Skin of body (tissue), 2 donors: ENCODE measurements around the gene CHD6. TPM values are rescaled to one million over a fixed set of nuclear protein-coding genes. Genes with fewer than 3 reads are reported as not detected.

Source experiments
- DNase-seq: peaks from one replicate; lab custom pipeline; 2025; lab: John Stamatoyannopoulos, UW
- total RNA-seq: library from RNA; depleted of rRNA; stranded (reverse); fragments of >200 nt; gene quantifications from one replicate; pipeline ENCODE4 v1.2.3, GENCODE V29; 2014

The CHD6 gene
- total RNA-seq, 1 donor from 2014 or later: 43.5 TPM

DNA sequence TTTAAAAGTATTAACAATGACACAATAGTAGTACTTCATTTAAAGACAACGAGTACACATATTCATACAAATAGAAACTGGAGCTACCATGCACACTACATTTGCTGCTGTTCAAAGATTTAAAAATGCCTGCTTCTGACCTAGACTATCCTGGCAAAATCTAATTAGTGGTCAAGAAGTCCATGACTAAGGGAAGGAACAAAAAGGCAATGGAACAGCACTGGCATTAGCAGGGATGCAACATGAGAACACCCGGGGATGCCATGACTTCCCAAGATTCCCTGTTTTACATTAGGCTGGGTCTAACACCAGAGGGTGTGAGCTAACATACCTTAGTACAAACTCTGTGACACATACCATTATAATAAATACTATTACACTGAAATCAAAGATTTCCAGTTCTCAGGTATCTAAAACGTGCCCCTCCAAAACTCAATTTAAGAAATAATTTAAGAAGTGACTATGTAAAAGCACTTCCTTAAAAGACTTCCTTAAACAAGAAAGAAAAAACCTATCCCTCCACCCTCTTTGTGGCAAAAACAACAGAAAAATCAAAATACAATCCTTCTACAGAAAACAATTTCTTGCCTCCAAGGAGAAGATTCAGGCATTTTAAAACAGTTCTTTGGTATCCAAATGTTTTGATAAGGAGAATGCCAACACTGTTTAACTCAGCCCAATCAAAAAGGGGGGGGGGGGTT, 25.5 kb downstream of the CHD6 start:
- no peak for DNase-seq

- DNase-seq: no peak
Observed at GRCh38 chr20:41587956-41588355, 30.2 kb downstream of the CHD6 start.

DNA sequence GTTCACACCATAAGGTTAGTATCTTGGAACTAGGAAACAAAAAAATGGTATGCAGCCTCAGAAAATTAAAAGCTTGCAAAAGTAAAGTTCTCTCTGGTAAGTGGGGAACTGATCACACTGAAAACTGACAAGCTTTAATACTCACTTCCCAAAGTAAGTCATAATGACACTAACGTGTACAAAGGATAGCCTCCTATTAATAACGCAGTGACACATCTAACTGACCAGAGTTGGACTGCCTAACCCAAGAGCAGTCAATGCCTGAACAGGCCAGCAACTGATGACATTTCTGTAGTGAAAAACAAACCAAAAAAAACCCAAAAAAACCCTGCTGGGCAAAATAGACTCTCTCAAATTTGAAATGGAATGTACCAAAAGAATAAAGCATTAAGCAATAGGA, 30.7 kb downstream of the CHD6 start:
- DNase-seq: no peak

GRCh38 chr20:41586772-41587171, 31.4 kb downstream of the CHD6 start:
- no peak for DNase-seq

DNA sequence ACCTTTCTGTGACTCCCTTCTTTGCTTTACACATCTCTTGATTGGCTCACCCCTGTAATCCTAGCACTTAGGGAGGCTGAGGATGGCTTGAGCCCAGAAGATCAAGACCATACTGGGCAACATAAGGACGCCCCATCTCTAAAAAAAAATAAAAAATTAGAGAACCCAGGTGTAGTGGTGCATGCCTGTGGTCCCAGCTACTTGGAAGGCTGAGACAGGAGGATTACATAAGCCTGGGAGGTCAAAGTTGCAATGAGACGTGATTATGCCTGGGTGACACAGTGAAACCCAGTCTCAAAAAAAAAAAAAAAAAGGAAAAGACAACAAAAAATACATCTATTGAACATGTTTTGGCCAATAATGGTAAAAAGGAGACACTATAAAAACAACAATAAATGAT, 37.8 kb downstream of the CHD6 start:
- no peak for DNase-seq

DNA sequence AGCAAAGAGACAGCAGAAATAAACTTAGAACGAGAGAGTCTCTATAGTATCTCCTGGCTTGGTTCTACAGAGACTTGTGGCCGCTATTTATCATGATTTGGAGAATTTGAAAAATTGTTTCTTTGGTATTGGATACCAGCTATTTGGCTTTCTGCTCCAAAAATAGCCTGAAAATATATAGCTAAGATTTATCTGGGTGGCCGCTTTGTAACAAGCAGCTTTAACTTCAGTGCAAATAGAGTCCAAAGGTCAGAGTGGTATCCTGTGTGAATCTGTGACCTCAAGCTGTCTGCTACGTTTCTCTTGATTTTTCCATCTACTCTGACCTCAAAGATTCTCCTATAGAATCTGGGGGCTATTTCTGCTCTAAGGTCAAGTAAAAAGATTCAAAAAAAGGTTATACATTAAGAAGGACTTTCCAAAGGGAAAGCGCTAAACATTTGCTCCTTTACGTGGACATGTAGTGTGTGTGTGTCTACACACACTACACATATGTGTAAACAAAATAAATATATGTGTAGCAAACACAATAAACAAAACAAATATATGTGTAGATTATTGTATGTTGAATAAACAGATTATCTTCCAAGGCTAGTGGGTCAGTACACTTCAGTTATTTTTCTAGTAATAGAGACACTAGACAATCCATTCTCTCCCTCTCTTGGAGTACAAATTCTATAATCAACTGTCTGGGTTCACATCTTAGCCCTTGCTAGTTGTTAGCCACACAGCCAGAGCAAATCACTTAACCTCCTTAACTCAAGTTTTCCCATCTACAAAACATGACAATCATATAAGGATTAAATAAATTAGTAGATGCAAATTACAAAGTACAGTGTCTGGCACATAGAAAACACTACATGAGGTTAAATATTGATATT, 40.8 kb downstream of the CHD6 start:
- DNase-seq: no peak

DNA sequence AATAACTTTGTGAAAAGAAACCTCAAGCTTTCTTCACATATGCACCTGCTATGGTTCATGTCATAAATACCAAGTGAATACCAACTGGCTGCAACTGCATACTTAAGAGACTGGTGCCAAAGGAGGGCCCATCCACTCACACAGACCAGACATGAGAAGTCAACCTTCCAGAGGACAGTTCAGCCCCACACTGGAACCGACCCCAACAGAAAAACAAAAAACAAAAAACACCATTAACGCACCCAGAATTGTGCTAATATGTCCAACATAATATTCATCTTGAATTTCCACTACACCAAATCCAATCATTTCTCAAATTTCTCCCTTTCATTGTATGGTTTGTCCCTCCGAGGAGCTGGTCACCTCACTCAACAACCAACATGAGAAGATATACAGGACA, 42.8 kb downstream of the CHD6 start:
- DNase-seq: no peak

GRCh38 chr20:41574802-41575389, 43.3 kb downstream of the CHD6 start:
- DNase-seq: no peak

- DNase-seq: no peak
Observed at GRCh38 chr20:41573955-41574354, 44.2 kb downstream of the CHD6 start.

GRCh38 chr20:41572010-41572572, 46.1 kb downstream of the CHD6 start:
- DNase-seq: no peak

- DNase-seq: no peak
Observed at GRCh38 chr20:41571006-41571405, 47.2 kb downstream of the CHD6 start.

GRCh38 chr20:41570557-41570956, 47.6 kb downstream of the CHD6 start:
- no peak for DNase-seq

DNA sequence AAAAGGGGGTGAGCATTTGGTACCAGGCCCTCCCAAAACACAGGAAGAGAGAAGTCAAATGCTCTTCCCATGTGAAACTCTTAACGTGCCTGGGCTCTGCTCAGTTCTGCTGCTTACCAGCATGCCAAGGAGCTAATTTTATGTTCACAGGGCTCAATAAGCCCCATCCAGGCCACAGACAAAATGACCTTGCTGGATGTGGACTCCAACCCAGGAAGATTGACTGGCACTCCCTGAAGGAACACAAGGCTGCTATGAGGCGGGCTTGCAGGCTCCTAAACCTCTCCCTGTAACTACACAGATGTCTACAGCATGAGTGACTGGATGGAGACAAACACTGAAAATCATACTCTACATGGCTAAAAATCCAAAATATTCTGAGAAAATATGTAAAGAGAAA, 50.6 kb downstream of the CHD6 start:
- no peak for DNase-seq

DNA sequence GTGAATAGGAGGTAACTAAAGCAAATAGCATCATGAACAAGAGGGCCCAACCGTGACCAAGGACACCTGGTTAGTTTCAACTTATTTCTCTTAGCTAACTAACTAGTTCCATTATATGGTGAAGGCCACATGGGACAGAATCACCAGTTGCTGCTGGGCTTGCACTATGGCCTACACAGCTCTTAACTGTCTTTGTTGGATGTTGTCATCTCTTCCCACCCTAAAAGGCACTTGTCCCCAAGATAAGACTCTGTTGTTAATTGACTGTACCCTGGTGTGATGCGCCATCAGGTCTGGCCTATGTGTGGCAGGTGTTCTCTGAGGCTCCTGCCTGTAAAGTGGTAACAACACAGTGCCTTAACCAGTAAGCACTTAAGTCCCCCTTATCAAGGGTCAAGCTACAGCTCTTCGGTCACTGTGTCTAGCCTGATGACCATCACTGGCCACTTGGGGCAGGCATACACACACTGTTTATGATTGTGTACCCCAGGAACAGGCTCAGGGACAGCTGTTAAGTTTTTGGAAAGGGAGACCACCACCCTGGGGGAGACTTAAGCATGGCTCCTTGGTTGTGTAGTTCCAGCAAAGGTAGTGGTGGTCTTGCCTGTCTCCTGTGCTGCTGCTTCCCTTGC, 51.2 kb downstream of the CHD6 start:
- DNase-seq: no peak

- DNase-seq: no peak
Observed at GRCh38 chr20:41563087-41563486, 55.1 kb downstream of the CHD6 start.

- no peak for DNase-seq
Observed at GRCh38 chr20:41560970-41561369, 57.2 kb downstream of the CHD6 start.

- DNase-seq: no peak
Observed at GRCh38 chr20:41559658-41560057, 58.5 kb downstream of the CHD6 start.

DNA sequence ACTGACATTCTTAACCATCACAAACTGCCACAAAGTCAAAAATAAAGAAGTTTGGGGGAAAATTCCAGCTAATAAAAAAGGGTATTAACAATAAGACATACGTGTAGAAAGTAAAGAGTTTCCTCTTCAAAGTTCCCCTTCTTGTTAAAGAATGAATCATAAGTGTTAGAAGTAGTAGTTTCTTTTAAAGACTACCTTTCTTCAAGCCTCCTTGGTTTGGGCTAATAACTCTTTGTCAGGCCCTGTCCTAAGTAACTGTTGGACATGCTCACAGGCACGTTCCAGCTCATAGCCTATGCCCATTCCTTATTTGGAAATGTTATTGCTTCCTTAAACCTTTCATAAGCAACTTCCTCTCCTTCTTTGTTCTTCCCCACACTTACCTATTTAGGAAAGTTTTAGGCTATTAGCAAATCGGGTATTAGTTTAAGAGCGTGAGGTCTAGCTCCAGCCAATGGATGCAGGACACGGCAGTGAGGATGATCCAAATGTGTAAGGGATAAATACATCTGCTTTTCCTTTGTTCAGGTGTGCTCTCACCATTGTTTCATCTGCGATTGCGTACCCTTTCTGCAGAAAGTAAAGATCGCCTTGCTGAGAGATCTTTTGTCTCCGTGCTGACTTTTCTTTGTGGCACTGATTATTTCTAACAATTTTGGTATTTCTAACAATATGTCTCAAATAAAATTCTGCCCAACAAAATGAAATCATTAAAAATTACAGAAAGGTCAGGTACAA, 64.9 kb downstream of the CHD6 start:
- no peak for DNase-seq

GRCh38 chr20:41552295-41553068, 65.7 kb downstream of the CHD6 start:
- no peak for DNase-seq

DNA sequence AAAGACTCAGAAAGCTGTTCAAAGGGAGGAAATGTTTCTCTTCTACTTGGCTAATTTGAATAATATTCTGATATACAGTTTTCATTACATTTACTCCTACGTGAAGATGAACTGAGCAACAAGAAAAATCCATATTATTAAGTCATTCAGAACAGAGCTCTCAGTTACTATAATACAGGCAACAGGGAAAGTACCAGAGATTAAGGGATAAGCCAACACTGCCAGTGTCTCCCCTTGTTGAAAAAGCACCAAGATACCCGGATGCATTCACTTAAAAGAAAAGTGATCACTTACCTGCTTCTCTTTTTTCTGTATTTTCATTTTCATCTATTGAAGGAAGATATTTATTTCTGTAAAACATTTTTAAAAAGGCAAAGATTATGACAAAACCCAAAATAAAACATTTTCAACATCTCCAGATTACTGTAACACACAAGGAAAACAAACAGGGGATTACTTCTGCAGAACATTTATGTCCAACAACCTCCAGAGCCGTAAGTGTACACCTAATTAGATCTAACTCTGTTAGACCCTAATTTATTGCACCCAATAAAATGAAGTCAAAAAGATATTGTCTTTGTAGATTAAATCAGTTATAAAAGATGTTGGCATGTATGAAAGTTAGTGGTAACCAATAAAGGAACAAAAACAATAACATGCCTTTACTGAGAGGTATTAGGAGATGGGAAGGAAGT, 67.0 kb downstream of the CHD6 start:
- no peak for DNase-seq
